Body of pancreas (tissue), 4 donors: ENCODE data around the gene ANTXR2.

Experiments
- CTCF ChIP-seq, 7 experiments: fragments of 450-650 bp in 4 of 7; fragments of 200-600 bp in 3 of 7; sonication (generic) in 3 of 7; IDR thresholded peaks; one replicate each; pipeline ENCODE4 v1.5.1; 2016 to 2019; ENCODE audit warnings: antibody characterized with exemption in 7 of 7
- POLR2A ChIP-seq, 3 donors: fragments of 450-650 bp; IDR thresholded peaks; one replicate each; pipeline ENCODE4 v1.6.1; 2016; ENCODE audit warnings: antibody characterized with exemption in 3 of 3, mild to moderate bottlenecking in 2 of 3

GRCh38 chr4:80111276-80111675 is 38.2 kb upstream of the ANTXR2 start:
- TF ChIP-seq CTCF (IDR thresholded peaks at IDR 0.05) (no peak), POLR2A (IDR thresholded peaks at IDR 0.05) (no peak)
